ENCODE results near the gene GRM4. TPM values are rescaled to one million over a fixed set of nuclear protein-coding genes. Genes with fewer than 3 reads are reported as not detected.

The GRM4 gene
- total RNA-seq, 1 experiment from 2014 or later = not detected

- Histone ChIP-seq H3K9me2 (ENCODE audit: insufficient read depth) (no peaks in the 10 kb centered on the region), H3K4me3 (no peak overlapping the region), H4K20me1 (ENCODE audit: insufficient read depth) (no peaks in the 10 kb centered on the region), H3K27me3 (ENCODE audit: insufficient read depth, low read depth) (peaks cover 59% of the 10 kb centered on the region), H3K36me3 (ENCODE audit: low read depth) (no peaks in the 10 kb centered on the region), H3K4me2 (no peak overlapping the region), H3K9me3 (ENCODE audit: insufficient read depth, low read depth) (no peaks in the 10 kb centered on the region), H2AFZ (no peak overlapping the region), H3F3A (ENCODE audit: insufficient read depth, low read depth) (no peaks in the 10 kb centered on the region), H3K79me2 (ENCODE audit: low read depth) (no peaks in the 10 kb centered on the region), H3K4me1 (replicated peaks; ENCODE audit: insufficient read depth) (no peaks in the 10 kb centered on the region), H3K27ac (no peak overlapping the region)
- intact Hi-C loops (cut with micrococcal nuclease; ENCODE audit: unreplicated experiment) = no loop called here
- no peak for TF ChIP-seq EZH2 (IDR thresholded peaks at IDR 0.05; ENCODE audit: low read depth)
- no peak for TF ChIP-seq CTCF (conservative IDR thresholded peaks at IDR 0.05)
- no peak for DNase-seq
- ChIA-PET POLR2A (ENCODE audit: unreplicated experiment) (no interaction called here), CTCF (no interaction called here)
- BruUV-seq (replicated peaks) = no TSS peak
Observed at GRCh38 chr6:34130862-34131261, 15.0 kb downstream of the GRM4 start.

GRCh38 chr6:34129753-34130152, 16.1 kb downstream of the GRM4 start:
- no peak overlapping the region for H2AFZ ChIP-seq
- no peak overlapping the region for H3K4me3 ChIP-seq
- no peaks in the 10 kb centered on the region for H3K4me1 ChIP-seq (replicated peaks; ENCODE audit: insufficient read depth)
- no peaks in the 10 kb centered on the region for H3F3A ChIP-seq (ENCODE audit: insufficient read depth, low read depth)
- H3K4me2 ChIP-seq = no peak overlapping the region
- no TSS peak for BruUV-seq (replicated peaks)
- H3K27ac ChIP-seq = no peak overlapping the region
- H4K20me1 ChIP-seq (ENCODE audit: insufficient read depth) = no peaks in the 10 kb centered on the region
- no peaks in the 10 kb centered on the region for H3K79me2 ChIP-seq (ENCODE audit: low read depth)
- ChIA-PET CTCF (no interaction called here), POLR2A (ENCODE audit: unreplicated experiment) (no interaction called here)
- no peaks in the 10 kb centered on the region for H3K36me3 ChIP-seq (ENCODE audit: low read depth)
- TF ChIP-seq EZH2 (IDR thresholded peaks at IDR 0.05; ENCODE audit: low read depth) (no peak), CTCF (conservative IDR thresholded peaks at IDR 0.05) (no peak)
- intact Hi-C loops (cut with micrococcal nuclease; ENCODE audit: unreplicated experiment) = no loop called here
- no peaks in the 10 kb centered on the region for H3K9me3 ChIP-seq (ENCODE audit: insufficient read depth, low read depth)
- no peak for DNase-seq
- H3K27me3 ChIP-seq (ENCODE audit: insufficient read depth, low read depth) = peaks cover 59% of the 10 kb centered on the region
- no peaks in the 10 kb centered on the region for H3K9me2 ChIP-seq (ENCODE audit: insufficient read depth)

GRCh38 chr6:34128045-34128444, 17.8 kb downstream of the GRM4 start:
- H3K4me1 ChIP-seq (replicated peaks; ENCODE audit: insufficient read depth) = no peaks in the 10 kb centered on the region
- TF ChIP-seq EZH2 (IDR thresholded peaks at IDR 0.05; ENCODE audit: low read depth) (no peak), CTCF (conservative IDR thresholded peaks at IDR 0.05) (no peak)
- H3K9me2 ChIP-seq (ENCODE audit: insufficient read depth) = no peaks in the 10 kb centered on the region

More at GRCh38 chr6:34128045-34128444, 17.8 kb downstream of the GRM4 start:
- Histone ChIP-seq H2AFZ (no peak overlapping the region), H3K27me3 (ENCODE audit: insufficient read depth, low read depth) (peaks cover 61% of the 10 kb centered on the region), H3F3A (ENCODE audit: insufficient read depth, low read depth) (no peaks in the 10 kb centered on the region), H3K36me3 (ENCODE audit: low read depth) (no peaks in the 10 kb centered on the region), H3K27ac (no peak overlapping the region), H3K4me2 (no peak overlapping the region), H3K4me3 (no peak overlapping the region), H4K20me1 (ENCODE audit: insufficient read depth) (no peaks in the 10 kb centered on the region), H3K9me3 (ENCODE audit: insufficient read depth, low read depth) (no peaks in the 10 kb centered on the region), H3K79me2 (ENCODE audit: low read depth) (no peaks in the 10 kb centered on the region)
- DNase-seq = no peak
- ChIA-PET CTCF (no interaction called here), POLR2A (ENCODE audit: unreplicated experiment) (no interaction called here)
- BruUV-seq (replicated peaks) = no TSS peak
- intact Hi-C loops (cut with micrococcal nuclease; ENCODE audit: unreplicated experiment) = no loop called here

Data from PC-9 (cell line).